Endometrial microvascular endothelial cells (primary cell): ENCODE results near the gene STEAP3. TPM values are rescaled to one million over a fixed set of nuclear protein-coding genes. Genes with fewer than 3 reads are reported as not detected.

Experiments
- in situ Hi-C: cut with HindIII; loops from 2 replicates; pipeline ENCODE4 v1.10.0; 2017; ENCODE audit warnings: low sequenced_read_pairs, low pct_unique_long_range_greater_than_20kb; ENCODE audit errors: inconsistent ontology term
- total RNA-seq: library from RNA; depleted of rRNA; stranded (reverse); fragments of >200 nt; gene quantifications from one replicate; pipeline ENCODE4 v1.2.3, GENCODE V29; 2015; ENCODE audit errors: inconsistent ontology term

Gene STEAP3
- total RNA-seq, 1 donor from 2014 or later = 20.3 TPM

- in situ Hi-C loops = no loop called here
Observed at GRCh38 chr2:119306196-119306590, 82.6 kb downstream of the STEAP3 start.

GRCh38 chr2:119307419-119308140 is 83.9 kb downstream of the STEAP3 start:
- in situ Hi-C loops = no loop called here

GRCh38 chr2:119308793-119309330 is 85.2 kb downstream of the STEAP3 start:
- in situ Hi-C loops = no loop called here

DNA sequence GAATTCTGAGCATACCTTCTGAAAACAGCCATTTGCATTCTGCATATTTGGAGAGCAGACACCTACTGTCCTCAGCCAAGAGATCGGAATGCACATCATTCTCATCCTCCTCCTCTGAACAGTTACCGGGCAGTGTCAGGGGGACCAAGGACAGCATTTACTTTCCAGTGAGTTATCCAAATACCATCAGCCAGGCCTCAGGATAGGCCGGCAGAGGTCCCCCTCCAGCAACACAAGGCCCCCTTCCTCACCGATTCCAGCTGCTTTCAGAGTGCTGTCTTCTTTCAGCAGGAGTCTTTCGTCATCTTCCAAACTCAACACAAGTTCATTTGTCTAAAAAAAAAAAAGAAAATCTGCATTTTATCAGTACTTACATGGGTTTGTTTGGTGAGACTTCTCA is 87.7 kb downstream of the STEAP3 start:
- in situ Hi-C loops = no loop called here

- in situ Hi-C loops = no loop called here
Observed at GRCh38 chr2:119311831-119312230, 88.2 kb downstream of the STEAP3 start.

Other genes starting within 250 kb of the STEAP3 start
- not detected for gene C1QL2, start 65.1 kb upstream of the STEAP3 start, total RNA-seq
- gene C2orf76, start 143.0 kb downstream of the STEAP3 start, total RNA-seq = 11.4 TPM
- 102 TPM for gene DBI, start 143.1 kb downstream of the STEAP3 start, total RNA-seq
- gene TMEM37, start 208.0 kb downstream of the STEAP3 start, total RNA-seq = 0.74 TPM